Left ventricle myocardium inferior (tissue), 1 donor: Measurements from ENCODE around the gene NOL12. TPM values are rescaled to one million over a fixed set of nuclear protein-coding genes. Genes with fewer than 3 reads are reported as not detected.

ENCODE experiments used
- DNase-seq: peaks from one replicate; pipeline ENCODE4 v3.0.0-alpha.2; 2020
- H3K27ac ChIP-seq: fragments of 200-600 bp; replicated peaks from 2 replicates; pipeline ENCODE4 v1.8.0; 2021
- H3K27me3 ChIP-seq: fragments of 200-600 bp; 2 replicates; pipeline ENCODE4 v1.8.0; 2021; ENCODE audit warnings: low read depth
- H3K36me3 ChIP-seq: fragments of 200-600 bp; 2 replicates; pipeline ENCODE4 v1.8.0; 2021
- H3K4me1 ChIP-seq: fragments of 200-600 bp; 2 replicates; pipeline ENCODE4 v1.8.0; 2021
- H3K4me3 ChIP-seq: fragments of 200-600 bp; 2 replicates; pipeline ENCODE4 v1.8.0; 2021; ENCODE audit warnings: mild to moderate bottlenecking, moderate library complexity
- H3K9me3 ChIP-seq: fragments of 200-600 bp; replicated peaks from 2 replicates; pipeline ENCODE4 v1.8.0; 2021
- CTCF ChIP-seq: fragments of 200-600 bp; IDR thresholded peaks from 2 replicates; pipeline ENCODE4 v1.8.0; 2021; ENCODE audit warnings: antibody characterized with exemption, mild to moderate bottlenecking, borderline replicate concordance
- intact Hi-C: fragments of 100-400 bp; cut with micrococcal nuclease; formaldehyde crosslinking; loops from one replicate; pipeline ENCODE4 v1.11.0; 2022
- total RNA-seq: library from RNA; stranded (reverse); fragmentation: NEBNext Ultra II Directional; extraction: Animal tissue kit (Norgen Biotek cat#: 25700); gene quantifications from one replicate; pipeline ENCODE4 v1.2.1, GENCODE V29; 2021
- donor health status: DM: no; HTN: yes; CAD: no; lungs with severe emphysema.

The NOL12 gene
- total RNA-seq, 1 donor from 2014 or later, result 12.8 TPM

GRCh38 chr22:37701141-37701786 is 15.1 kb downstream of the NOL12 start:
- intact Hi-C loops, result no loop called here
- Histone ChIP-seq H3K4me3 (no peak overlapping the region), H3K36me3 (no peaks in the 10 kb centered on the region), H3K9me3 (no peaks in the 10 kb centered on the region), H3K27me3 (no peaks in the 10 kb centered on the region), H3K27ac (no peak overlapping the region), H3K4me1 (peaks cover 11% of the 10 kb centered on the region)
- TF ChIP-seq CTCF, result no peak
- no peak for DNase-seq

- TF ChIP-seq CTCF, result no peak
- no peaks in the 10 kb centered on the region for H3K27me3 ChIP-seq
- H3K9me3 ChIP-seq, result no peaks in the 10 kb centered on the region
- peaks cover 7% of the 10 kb centered on the region for H3K4me1 ChIP-seq
- DNase-seq, result no peak
- no peaks in the 10 kb centered on the region for H3K36me3 ChIP-seq
- no peak overlapping the region for H3K4me3 ChIP-seq
- intact Hi-C loops, result no loop called here
- no peak overlapping the region for H3K27ac ChIP-seq
These were observed 17.8 kb downstream of the NOL12 start for GRCh38 chr22:37703906-37704305.

DNA sequence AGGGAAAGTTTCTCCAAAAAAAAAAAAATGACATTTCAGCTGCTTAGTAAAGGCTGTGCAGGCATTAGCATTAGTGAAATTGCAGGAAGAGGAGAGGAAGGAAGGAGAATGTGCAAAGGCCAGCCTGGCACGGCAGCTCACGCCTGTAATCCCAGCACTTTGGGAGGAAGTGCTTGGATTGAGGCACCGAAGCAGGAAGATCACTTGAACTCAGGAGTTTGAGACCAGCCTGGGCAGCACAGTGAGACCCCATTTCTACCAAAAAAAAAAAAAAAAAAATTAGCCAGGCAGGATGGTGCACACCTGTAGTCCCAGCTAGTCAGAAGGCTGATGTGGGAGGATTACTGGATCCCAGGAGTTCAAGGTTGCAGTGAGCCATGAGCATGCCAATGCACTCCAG is 18.5 kb downstream of the NOL12 start:
- Histone ChIP-seq H3K27ac (no peak overlapping the region), H3K27me3 (no peaks in the 10 kb centered on the region), H3K9me3 (no peaks in the 10 kb centered on the region), H3K4me1 (peaks cover 7% of the 10 kb centered on the region), H3K36me3 (no peaks in the 10 kb centered on the region), H3K4me3 (no peak overlapping the region)
- DNase-seq, result no peak
- intact Hi-C loops, result no loop called here
- TF ChIP-seq CTCF, result no peak

DNA sequence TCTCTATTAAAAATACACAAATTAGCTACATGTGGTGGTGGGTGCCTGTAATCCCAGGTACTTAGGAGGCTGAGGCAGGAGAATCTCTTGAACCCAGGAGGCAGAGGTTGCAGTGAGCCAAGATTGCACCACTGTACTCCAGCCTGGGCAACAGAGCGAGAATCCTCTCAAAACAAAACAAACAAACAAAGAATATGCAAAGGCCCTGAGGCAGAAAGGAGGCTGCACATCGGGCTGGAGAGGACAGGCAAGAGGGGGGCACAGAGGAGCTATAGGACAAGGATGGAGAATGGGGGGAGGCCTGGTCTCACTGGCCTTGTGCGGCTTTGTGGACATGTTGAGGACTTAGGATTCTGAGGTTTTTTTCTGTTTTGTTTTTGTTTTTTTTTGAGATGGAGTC is 19.1 kb downstream of the NOL12 start:
- H3K4me1 ChIP-seq, result peaks cover 7% of the 10 kb centered on the region
- intact Hi-C loops, result no loop called here
- TF ChIP-seq CTCF, result no peak
- H3K4me3 ChIP-seq, result no peak overlapping the region
- DNase-seq, result no peak
- H3K36me3 ChIP-seq, result no peaks in the 10 kb centered on the region
- H3K9me3 ChIP-seq, result no peaks in the 10 kb centered on the region
- H3K27me3 ChIP-seq, result no peaks in the 10 kb centered on the region
- no peak overlapping the region for H3K27ac ChIP-seq

GRCh38 chr22:37708580-37709444 is 22.7 kb downstream of the NOL12 start:
- peaks cover 7% of the 10 kb centered on the region for H3K4me1 ChIP-seq
- H3K36me3 ChIP-seq, result no peaks in the 10 kb centered on the region
- no peak overlapping the region for H3K4me3 ChIP-seq
- H3K9me3 ChIP-seq, result no peaks in the 10 kb centered on the region
- DNase-seq, result peak; percentile 29
- TF ChIP-seq CTCF, result no peak
- H3K27ac ChIP-seq, result peak overlapping the region; percentile 32
- H3K27me3 ChIP-seq, result no peaks in the 10 kb centered on the region
- intact Hi-C loops, result no loop called here
